GM21360 (cell line): ENCODE measurements around the gene PRPH2.

ENCODE experiments used
- ATAC-seq: cut with Tn5 transposase; IDR thresholded peaks from one replicate; pipeline ENCODE4 v1.9.1; 2021; ENCODE audit warnings: mild to moderate bottlenecking, moderate library complexity; ENCODE audit not compliant: unreplicated experiment

Gene PRPH2

GRCh38 chr6:42722497-42722896, at the start of gene PRPH2:
TSS of gene PRPH2 (minus strand) at chr6:42722597. CDS start at chr6:42722334, 263 bp downstream.
- no peak for ATAC-seq

GRCh38 chr6:42771741-42772100, 49.3 kb upstream of the PRPH2 start:
- no peak for ATAC-seq

GRCh38 chr6:42769836-42770235, 47.4 kb upstream of the PRPH2 start:
- no peak for ATAC-seq

- no peak for ATAC-seq
Measured at GRCh38 chr6:42769051-42769450, 46.7 kb upstream of the PRPH2 start.

- ATAC-seq, result no peak
Measured at GRCh38 chr6:42766163-42766670, 43.8 kb upstream of the PRPH2 start.

GRCh38 chr6:42764911-42765648, 42.7 kb upstream of the PRPH2 start:
- no peak for ATAC-seq

GRCh38 chr6:42762950-42763349, 40.6 kb upstream of the PRPH2 start:
- ATAC-seq, result no peak

GRCh38 chr6:42762426-42762859, 40.0 kb upstream of the PRPH2 start:
- no peak for ATAC-seq

- ATAC-seq, result no peak
Measured at GRCh38 chr6:42761287-42762067, 39.1 kb upstream of the PRPH2 start.

GRCh38 chr6:42758756-42759430, 36.5 kb upstream of the PRPH2 start:
- no peak for ATAC-seq

- ATAC-seq, result no peak
Measured at GRCh38 chr6:42756722-42757121, 34.3 kb upstream of the PRPH2 start.

- ATAC-seq, result no peak
Measured at GRCh38 chr6:42754759-42755158, 32.4 kb upstream of the PRPH2 start.

- no peak for ATAC-seq
Measured at GRCh38 chr6:42751055-42751454, 28.7 kb upstream of the PRPH2 start.

GRCh38 chr6:42748203-42748898, 26.0 kb upstream of the PRPH2 start:
- no peak for ATAC-seq

GRCh38 chr6:42746463-42747391, 24.3 kb upstream of the PRPH2 start:
- peak; percentile 48 for ATAC-seq

- ATAC-seq, result peak; percentile 71
Measured at GRCh38 chr6:42745640-42746462, 23.5 kb upstream of the PRPH2 start, which contains the start of gene TBCC. TSS of gene TBCC (minus strand) at chr6:42746103. CDS start at chr6:42746073, 30 bp downstream.

- no peak for ATAC-seq
Measured at GRCh38 chr6:42745083-42745639, 22.8 kb upstream of the PRPH2 start.

- no peak for ATAC-seq
Measured at GRCh38 chr6:42744351-42744893, 22.0 kb upstream of the PRPH2 start.
